Esophagus squamous epithelium (tissue), 4 donors: Measurements from ENCODE around the gene PPA2.

Source experiments
- CTCF ChIP-seq, 6 experiments: fragments of 450-650 bp in 4 of 6; fragments of 200-600 bp in 2 of 6; sonication (generic) in 2 of 6; IDR thresholded peaks; one replicate each; pipeline ENCODE4 v1.5.1; 2016 to 2019; ENCODE audit warnings: antibody characterized with exemption in 6 of 6, mild to moderate bottlenecking in 4 of 6, moderate library complexity in 4 of 6
- POLR2A ChIP-seq, 4 donors: fragments of 450-650 bp; IDR thresholded peaks; one replicate each; pipeline ENCODE4 v1.6.1; 2017; ENCODE audit warnings: antibody characterized with exemption in 4 of 4, mild to moderate bottlenecking in 4 of 4, moderate library complexity in 3 of 4

- TF ChIP-seq CTCF (IDR thresholded peaks at IDR 0.05) (no peak), POLR2A (IDR thresholded peaks at IDR 0.05) (no peak)
Observed at GRCh38 chr4:105389167-105389566, 84.7 kb downstream of the PPA2 start.
